IMR-90 (cell line): ENCODE data around the gene ENTREP3.

Source experiments
- BHLHE40 ChIP-seq: fragments of 150-350 bp; IDR thresholded peaks from 2 replicates; pipeline ENCODE4 v1.6.1; 2016; ENCODE audit warnings: mild to moderate bottlenecking, low read depth, low read length
- CEBPB ChIP-seq: IDR thresholded peaks from 2 replicates; pipeline ENCODE4 v1.6.1; 2012; ENCODE audit warnings: low read depth, low read length, improper control_type of control experiment
- FOS ChIP-seq: fragments of 150-350 bp; IDR thresholded peaks from 2 replicates; pipeline ENCODE4 v1.6.1; 2016; ENCODE audit warnings: low read depth, low read length
- MAZ ChIP-seq: IDR thresholded peaks from 2 replicates; pipeline ENCODE4 v1.6.1; 2012; ENCODE audit warnings: low read depth, mild to moderate bottlenecking, low read length, improper control_type of control experiment, moderate library complexity, borderline replicate concordance
- POLR2A ChIP-seq: IDR thresholded peaks from 2 replicates; pipeline ENCODE4 v1.6.1; 2012; ENCODE audit warnings: mild to moderate bottlenecking, low read depth, low read length
- RAD21 ChIP-seq: IDR thresholded peaks from 2 replicates; pipeline ENCODE4 v1.6.1; 2012; ENCODE audit warnings: low read length, improper control_type of control experiment
- RCOR1 ChIP-seq: IDR thresholded peaks from 2 replicates; pipeline ENCODE4 v1.6.1; 2012; ENCODE audit warnings: mild to moderate bottlenecking, low read length, improper control_type of control experiment; ENCODE audit not compliant: insufficient replicate concordance
- RFX5 ChIP-seq: IDR thresholded peaks from 2 replicates; pipeline ENCODE4 v1.8.0; 2012; ENCODE audit warnings: low read depth, mild to moderate bottlenecking, low read length, moderate library complexity
- SMC3 ChIP-seq: fragments of 150-350 bp; IDR thresholded peaks from 2 replicates; pipeline ENCODE4 v1.6.1; 2016; ENCODE audit warnings: low read depth, mild to moderate bottlenecking, antibody characterized with exemption, low read length, moderate library complexity
- TF ChIP-seq, protein P1 (sequence below): conservative IDR thresholded peaks from 2 replicates; pipeline ENCODE4 v1.5.1; 2012; ENCODE audit warnings: mild to moderate bottlenecking, low read depth, low read length, improper control_type of control experiment
- TF ChIP-seq, protein P2 (sequence below): fragments of 150-350 bp; IDR thresholded peaks from 2 replicates; pipeline ENCODE4 v1.6.1; 2017; ENCODE audit warnings: mild to moderate bottlenecking, antibody characterized with exemption, low read length, low read depth
- TF ChIP-seq, protein P3 (sequence below): fragments of 150-350 bp; IDR thresholded peaks from 2 replicates; pipeline ENCODE4 v1.6.1; 2016; ENCODE audit warnings: low read depth, mild to moderate bottlenecking, low read length, moderate library complexity, borderline replicate concordance

DNA sequence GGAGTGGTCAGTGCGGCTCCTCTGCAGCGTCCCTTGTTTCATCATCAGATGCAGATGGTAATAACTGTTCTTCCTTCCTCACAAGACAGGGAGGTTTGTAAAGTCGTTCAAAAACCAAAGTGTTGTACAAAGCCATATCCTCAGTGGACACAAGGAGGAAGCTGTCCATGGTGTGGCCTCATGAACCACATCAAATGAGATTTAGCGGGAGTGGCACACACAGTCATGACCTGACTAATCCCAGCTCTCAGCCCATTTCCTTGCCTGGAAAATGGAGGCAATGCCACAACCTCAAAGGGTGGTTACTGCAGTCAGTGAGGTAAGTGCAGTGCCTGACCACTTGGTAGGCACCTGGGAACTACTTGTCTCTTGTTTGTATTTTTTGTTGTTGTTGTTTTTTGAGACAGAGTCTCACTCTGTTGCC is 13.4 kb downstream of the ENTREP3 start:
- no peak for TF ChIP-seq POLR2A
- TF ChIP-seq, protein P1, sequence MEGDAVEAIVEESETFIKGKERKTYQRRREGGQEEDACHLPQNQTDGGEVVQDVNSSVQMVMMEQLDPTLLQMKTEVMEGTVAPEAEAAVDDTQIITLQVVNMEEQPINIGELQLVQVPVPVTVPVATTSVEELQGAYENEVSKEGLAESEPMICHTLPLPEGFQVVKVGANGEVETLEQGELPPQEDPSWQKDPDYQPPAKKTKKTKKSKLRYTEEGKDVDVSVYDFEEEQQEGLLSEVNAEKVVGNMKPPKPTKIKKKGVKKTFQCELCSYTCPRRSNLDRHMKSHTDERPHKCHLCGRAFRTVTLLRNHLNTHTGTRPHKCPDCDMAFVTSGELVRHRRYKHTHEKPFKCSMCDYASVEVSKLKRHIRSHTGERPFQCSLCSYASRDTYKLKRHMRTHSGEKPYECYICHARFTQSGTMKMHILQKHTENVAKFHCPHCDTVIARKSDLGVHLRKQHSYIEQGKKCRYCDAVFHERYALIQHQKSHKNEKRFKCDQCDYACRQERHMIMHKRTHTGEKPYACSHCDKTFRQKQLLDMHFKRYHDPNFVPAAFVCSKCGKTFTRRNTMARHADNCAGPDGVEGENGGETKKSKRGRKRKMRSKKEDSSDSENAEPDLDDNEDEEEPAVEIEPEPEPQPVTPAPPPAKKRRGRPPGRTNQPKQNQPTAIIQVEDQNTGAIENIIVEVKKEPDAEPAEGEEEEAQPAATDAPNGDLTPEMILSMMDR = no peak
- TF ChIP-seq RFX5 = no peak
- TF ChIP-seq, protein P2, sequence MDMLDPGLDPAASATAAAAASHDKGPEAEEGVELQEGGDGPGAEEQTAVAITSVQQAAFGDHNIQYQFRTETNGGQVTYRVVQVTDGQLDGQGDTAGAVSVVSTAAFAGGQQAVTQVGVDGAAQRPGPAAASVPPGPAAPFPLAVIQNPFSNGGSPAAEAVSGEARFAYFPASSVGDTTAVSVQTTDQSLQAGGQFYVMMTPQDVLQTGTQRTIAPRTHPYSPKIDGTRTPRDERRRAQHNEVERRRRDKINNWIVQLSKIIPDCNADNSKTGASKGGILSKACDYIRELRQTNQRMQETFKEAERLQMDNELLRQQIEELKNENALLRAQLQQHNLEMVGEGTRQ = no peak
- no peak for TF ChIP-seq RAD21
- no peak for TF ChIP-seq MAZ
- no peak for TF ChIP-seq SMC3
- TF ChIP-seq RCOR1 = no peak
- TF ChIP-seq BHLHE40 = no peak
- no peak for TF ChIP-seq FOS
- TF ChIP-seq CEBPB = no peak
- TF ChIP-seq, protein P3, sequence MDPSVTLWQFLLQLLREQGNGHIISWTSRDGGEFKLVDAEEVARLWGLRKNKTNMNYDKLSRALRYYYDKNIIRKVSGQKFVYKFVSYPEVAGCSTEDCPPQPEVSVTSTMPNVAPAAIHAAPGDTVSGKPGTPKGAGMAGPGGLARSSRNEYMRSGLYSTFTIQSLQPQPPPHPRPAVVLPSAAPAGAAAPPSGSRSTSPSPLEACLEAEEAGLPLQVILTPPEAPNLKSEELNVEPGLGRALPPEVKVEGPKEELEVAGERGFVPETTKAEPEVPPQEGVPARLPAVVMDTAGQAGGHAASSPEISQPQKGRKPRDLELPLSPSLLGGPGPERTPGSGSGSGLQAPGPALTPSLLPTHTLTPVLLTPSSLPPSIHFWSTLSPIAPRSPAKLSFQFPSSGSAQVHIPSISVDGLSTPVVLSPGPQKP = no peak
